ENCODE results near the gene KAT2A. TPM values are rescaled to one million over a fixed set of nuclear protein-coding genes. Genes with fewer than 3 reads are reported as not detected.

The KAT2A gene
- total RNA-seq, 3 donors from 2014 or later: 22.7 to 55.8 (median 54.4) TPM

GRCh38 chr17:42116705-42117396, 4.3 kb downstream of the KAT2A start:
- H3K27me3 ChIP-seq: no peaks in the 10 kb centered on the region
- H3K27ac ChIP-seq: no peak overlapping the region
- intact Hi-C loops (cut with DNase I; ENCODE audit: low total_unique reads): no loop called here
- no peak for TF ChIP-seq POLR2AphosphoS5 (IDR thresholded peaks at IDR 0.05)
- TF ChIP-seq, protein P1, sequence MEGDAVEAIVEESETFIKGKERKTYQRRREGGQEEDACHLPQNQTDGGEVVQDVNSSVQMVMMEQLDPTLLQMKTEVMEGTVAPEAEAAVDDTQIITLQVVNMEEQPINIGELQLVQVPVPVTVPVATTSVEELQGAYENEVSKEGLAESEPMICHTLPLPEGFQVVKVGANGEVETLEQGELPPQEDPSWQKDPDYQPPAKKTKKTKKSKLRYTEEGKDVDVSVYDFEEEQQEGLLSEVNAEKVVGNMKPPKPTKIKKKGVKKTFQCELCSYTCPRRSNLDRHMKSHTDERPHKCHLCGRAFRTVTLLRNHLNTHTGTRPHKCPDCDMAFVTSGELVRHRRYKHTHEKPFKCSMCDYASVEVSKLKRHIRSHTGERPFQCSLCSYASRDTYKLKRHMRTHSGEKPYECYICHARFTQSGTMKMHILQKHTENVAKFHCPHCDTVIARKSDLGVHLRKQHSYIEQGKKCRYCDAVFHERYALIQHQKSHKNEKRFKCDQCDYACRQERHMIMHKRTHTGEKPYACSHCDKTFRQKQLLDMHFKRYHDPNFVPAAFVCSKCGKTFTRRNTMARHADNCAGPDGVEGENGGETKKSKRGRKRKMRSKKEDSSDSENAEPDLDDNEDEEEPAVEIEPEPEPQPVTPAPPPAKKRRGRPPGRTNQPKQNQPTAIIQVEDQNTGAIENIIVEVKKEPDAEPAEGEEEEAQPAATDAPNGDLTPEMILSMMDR (IDR thresholded peaks at IDR 0.05): peak; percentile 53 to 89 (median 78)
- H3K4me3 ChIP-seq: no peak overlapping the region
- no peaks in the 10 kb centered on the region for H3K36me3 ChIP-seq
- H3K9me3 ChIP-seq: no peaks in the 10 kb centered on the region
- H3K4me1 ChIP-seq: peaks cover 6 to 10% of the 10 kb centered on the region in 2 donors
- DNase-seq (ENCODE audit: low spot score in 2 of 2): peak; percentile 84 to 87

DNA sequence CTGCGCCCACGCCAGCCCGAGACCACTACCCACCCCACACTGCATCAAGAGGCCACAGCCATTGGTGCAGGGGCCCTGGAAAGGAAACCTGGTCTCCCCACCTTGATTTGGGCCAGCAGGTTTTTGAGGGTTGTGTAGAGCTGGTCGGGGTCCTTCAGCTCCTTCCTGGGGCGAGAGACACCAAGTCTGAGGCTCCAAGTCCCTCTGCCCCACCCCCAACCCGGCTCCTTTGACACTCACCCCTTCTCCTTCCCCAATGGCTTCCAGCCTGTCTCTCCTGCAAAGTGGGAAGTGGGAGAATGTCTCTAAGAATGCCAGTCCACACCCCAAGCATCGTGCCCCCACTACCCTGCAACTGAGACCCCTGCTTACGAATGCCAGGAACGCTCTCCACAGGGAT, 7.0 kb downstream of the KAT2A start:
- H3K36me3 ChIP-seq: no peaks in the 10 kb centered on the region
- DNase-seq (ENCODE audit: low spot score in 2 of 2): no peak
- H3K4me3 ChIP-seq: no peak overlapping the region
- H3K27ac ChIP-seq: peak overlapping the region in 1 of 2 donors; percentile 12
- H3K4me1 ChIP-seq: peaks cover 6 to 9% of the 10 kb centered on the region in 2 donors
- TF ChIP-seq POLR2AphosphoS5 (IDR thresholded peaks at IDR 0.05): no peak
- H3K27me3 ChIP-seq: no peaks in the 10 kb centered on the region
- no peaks in the 10 kb centered on the region for H3K9me3 ChIP-seq
- intact Hi-C loops (cut with DNase I; ENCODE audit: low total_unique reads): loop anchor here (5.0 kb wide), 1 partner anchor 87 kb away; no protein-coding TSS in a partner anchor

- Histone ChIP-seq H3K27me3 (no peaks in the 10 kb centered on the region), H3K27ac (peak overlapping the region; percentile 91), H3K4me3 (peak overlapping the region in 2 of 3 donors; percentile 66 to 82), H3K36me3 (no peaks in the 10 kb centered on the region), H3K9me3 (no peaks in the 10 kb centered on the region), H3K4me1 (peaks cover 6 to 9% of the 10 kb centered on the region in 2 donors)
- intact Hi-C loops (cut with DNase I; ENCODE audit: low total_unique reads): loop anchor here (5.0 kb wide), 1 partner anchor 86 kb away; no protein-coding TSS in a partner anchor
- no peak for DNase-seq (ENCODE audit: low spot score in 2 of 2)
- no peak for TF ChIP-seq POLR2AphosphoS5 (IDR thresholded peaks at IDR 0.05)
- no peak for TF ChIP-seq POLR2A (IDR thresholded peaks at IDR 0.05)
- TF ChIP-seq, protein P1 (IDR thresholded peaks at IDR 0.05): no peak
Observed at GRCh38 chr17:42113293-42114069, 7.7 kb downstream of the KAT2A start.

GRCh38 chr17:42112552-42113176, 8.5 kb downstream of the KAT2A start, which contains the start of gene DHX58:
TSS of gene DHX58 (minus strand) at chr17:42112714. CDS start at chr17:42111892, 822 bp downstream.
- Histone ChIP-seq H3K27ac (peak within 1 kb of the TSS; percentile 91), H3K27me3 (no peaks in the 10 kb centered on the region), H3K4me3 (peak within 1 kb of the TSS; percentile 57 to 82 (median 66)), H3K4me1 (peaks cover 6 to 9% of the 10 kb centered on the region in 2 donors), H3K36me3 (no peaks in the 10 kb centered on the region), H3K9me3 (no peaks in the 10 kb centered on the region)
- TF ChIP-seq POLR2AphosphoS5 (IDR thresholded peaks at IDR 0.05) (peak in 1 of 3 donors; percentile 75), POLR2A (IDR thresholded peaks at IDR 0.05) (no peak)
- TF ChIP-seq, protein P1 (IDR thresholded peaks at IDR 0.05): no peak
- DNase-seq (ENCODE audit: low spot score in 2 of 2): peak in 1 of 2 donors; percentile 73
- intact Hi-C loops (cut with DNase I; ENCODE audit: low total_unique reads): loop anchor here (5.0 kb wide), 1 partner anchor 85 kb away; no protein-coding TSS in a partner anchor

GRCh38 chr17:42111871-42112551, 9.2 kb downstream of the KAT2A start:
- no peaks in the 10 kb centered on the region for H3K36me3 ChIP-seq
- H3K4me1 ChIP-seq: peaks cover 6 to 9% of the 10 kb centered on the region in 2 donors
- no peaks in the 10 kb centered on the region for H3K9me3 ChIP-seq
- H3K27me3 ChIP-seq: no peaks in the 10 kb centered on the region
- peak overlapping the region; percentile 91 for H3K27ac ChIP-seq
- TF ChIP-seq POLR2AphosphoS5 (IDR thresholded peaks at IDR 0.05) (peak in 1 of 3 donors; percentile 33), POLR2A (IDR thresholded peaks at IDR 0.05) (no peak)
- peak overlapping the region; percentile 57 to 82 (median 66) for H3K4me3 ChIP-seq
- peak in 1 of 2 donors; percentile 35 for DNase-seq (ENCODE audit: low spot score in 2 of 2)
- intact Hi-C loops (cut with DNase I; ENCODE audit: low total_unique reads): loop anchor here (5.0 kb wide), 1 partner anchor 85 kb away; no protein-coding TSS in a partner anchor

Measured in breast epithelium (tissue), 4 donors.